ENCODE measurements around the gene ROPN1B.
"Not testable (repeated sequence)": the region's sequence is repeated elsewhere in the genome, so short reads cannot be mapped to it uniquely, and the experiment has no call there.

Gene ROPN1B

DNA sequence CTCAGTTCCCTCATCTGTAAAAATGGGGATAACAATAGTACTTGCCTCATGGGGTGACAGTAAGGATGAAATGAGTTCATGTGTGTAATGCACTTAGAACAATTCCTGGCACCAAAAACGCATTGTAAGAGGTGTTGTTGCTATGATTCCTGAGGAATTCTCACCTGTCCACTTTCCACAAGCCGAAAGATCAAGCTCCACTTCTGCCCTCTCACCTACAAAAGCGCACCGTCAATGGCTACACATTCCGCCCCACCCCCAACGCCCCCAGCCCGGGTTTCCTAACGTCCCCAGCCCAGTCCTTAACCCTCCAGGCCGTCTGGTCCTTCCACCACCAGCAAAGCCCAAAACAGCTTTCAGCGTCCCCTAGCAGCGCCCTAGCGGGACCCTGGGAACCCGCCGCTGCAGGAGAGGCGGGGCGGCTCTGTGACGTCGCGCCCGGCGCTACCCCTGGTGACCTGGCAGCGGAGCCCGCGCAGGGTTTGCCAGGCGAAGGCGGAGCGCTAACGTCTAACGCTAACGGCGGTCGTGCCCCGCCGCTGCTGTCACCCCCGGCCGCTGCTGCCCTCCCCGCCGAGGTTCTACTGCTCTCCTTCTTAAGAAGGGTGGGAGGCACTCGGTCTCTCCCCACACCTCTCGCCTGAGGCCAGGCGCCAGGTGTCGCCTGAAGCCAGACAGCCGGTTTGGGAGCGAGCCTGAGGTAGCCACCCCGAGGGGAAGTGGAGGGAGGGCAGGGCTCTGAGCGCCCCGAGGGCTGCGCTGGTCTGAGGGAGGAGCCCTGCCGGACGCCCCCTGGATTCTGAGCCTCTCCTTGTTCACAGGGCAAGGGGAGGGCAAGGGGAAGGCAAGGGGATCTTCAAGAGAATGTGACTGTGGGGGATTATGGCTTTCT, at the start of gene ROPN1B:
ROPN1B (plus strand) TSS at position 478 of the 892 bp plus-strand sequence. CDS start 2,877 bp downstream, outside the sequence.
- H3K4me1 ChIP-seq (ENCODE audit: control insufficient read depth, insufficient read depth, low read length); H3K27ac ChIP-seq (ENCODE audit: low read length); H3K36me3 ChIP-seq (ENCODE audit: control insufficient read depth in 2 of 2, insufficient read depth in 2 of 2, low read length in 2 of 2); H3K27me3 ChIP-seq (ENCODE audit: control insufficient read depth in 1 of 2, insufficient read depth in 2 of 2, low read length in 2 of 2); H3K9ac ChIP-seq (ENCODE audit: low read length in 2 of 2); H3K4me3 ChIP-seq (ENCODE audit: low read length in 2 of 2); H3K9me3 ChIP-seq (ENCODE audit: control insufficient read depth in 2 of 2, low read length in 2 of 2): not testable (repeated sequence)

DNA sequence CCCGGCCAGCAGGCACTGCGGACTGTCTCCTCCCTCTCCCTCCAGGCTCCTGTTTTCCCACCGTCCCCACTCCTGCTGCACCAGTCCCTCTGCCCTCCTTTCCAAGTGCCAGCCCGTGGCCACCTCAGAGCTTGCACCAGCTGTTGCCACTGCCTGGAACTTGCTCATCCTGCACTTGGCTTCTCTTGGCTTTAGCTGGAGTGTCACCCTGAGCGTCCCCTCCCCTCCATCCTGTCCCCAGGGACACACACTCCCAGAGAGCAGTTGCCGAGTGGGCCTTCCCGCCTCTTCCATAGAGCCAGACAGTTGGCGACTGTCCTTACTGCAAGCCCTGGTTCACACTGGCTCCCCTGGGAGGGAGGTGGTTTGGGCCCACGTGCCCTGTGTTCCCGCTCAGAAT, 48.8 kb upstream of the ROPN1B start:
- not testable (repeated sequence) for H3K9me3 ChIP-seq (ENCODE audit: control insufficient read depth in 2 of 2, low read length in 2 of 2); H3K36me3 ChIP-seq (ENCODE audit: control insufficient read depth in 2 of 2, insufficient read depth in 2 of 2, low read length in 2 of 2); H3K27me3 ChIP-seq (ENCODE audit: control insufficient read depth in 1 of 2, insufficient read depth in 2 of 2, low read length in 2 of 2); H3K4me3 ChIP-seq (ENCODE audit: low read length in 2 of 2); H3K27ac ChIP-seq (ENCODE audit: low read length); H3K9ac ChIP-seq (ENCODE audit: low read length in 2 of 2); H3K4me1 ChIP-seq (ENCODE audit: control insufficient read depth, insufficient read depth, low read length)

DNA sequence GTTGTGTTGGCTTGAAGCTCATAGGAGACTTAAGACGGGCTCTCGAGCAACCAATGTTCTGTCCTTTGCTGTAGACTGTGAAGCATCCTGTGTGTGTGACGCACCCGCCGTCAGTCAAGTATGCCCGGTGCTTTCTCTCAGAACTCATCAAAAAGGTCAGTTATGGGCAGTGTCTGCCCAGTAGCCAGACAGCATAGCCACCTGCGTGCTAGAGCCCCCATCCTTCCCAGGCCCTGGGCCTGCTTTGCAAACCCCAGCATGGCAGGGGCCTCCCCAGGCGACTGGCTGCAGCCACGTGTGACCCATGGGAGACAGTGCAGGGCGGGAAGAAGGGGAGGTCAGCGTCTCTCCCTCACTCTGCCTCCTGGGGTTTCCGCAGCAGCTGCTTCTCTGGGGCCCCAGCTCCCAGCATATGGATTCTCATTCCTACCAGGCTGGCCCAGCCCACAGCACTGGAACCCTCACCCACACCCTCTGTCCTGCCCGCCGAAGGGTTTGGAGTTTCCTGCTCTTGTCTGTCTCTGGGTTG, 48.2 kb upstream of the ROPN1B start:
- not testable (repeated sequence) for H3K4me3 ChIP-seq (ENCODE audit: low read length in 2 of 2); H3K36me3 ChIP-seq (ENCODE audit: control insufficient read depth in 2 of 2, insufficient read depth in 2 of 2, low read length in 2 of 2); H3K27ac ChIP-seq (ENCODE audit: low read length); H3K9me3 ChIP-seq (ENCODE audit: control insufficient read depth in 2 of 2, low read length in 2 of 2); H3K27me3 ChIP-seq (ENCODE audit: control insufficient read depth in 1 of 2, insufficient read depth in 2 of 2, low read length in 2 of 2); H3K9ac ChIP-seq (ENCODE audit: low read length in 2 of 2); H3K4me1 ChIP-seq (ENCODE audit: control insufficient read depth, insufficient read depth, low read length)

DNA sequence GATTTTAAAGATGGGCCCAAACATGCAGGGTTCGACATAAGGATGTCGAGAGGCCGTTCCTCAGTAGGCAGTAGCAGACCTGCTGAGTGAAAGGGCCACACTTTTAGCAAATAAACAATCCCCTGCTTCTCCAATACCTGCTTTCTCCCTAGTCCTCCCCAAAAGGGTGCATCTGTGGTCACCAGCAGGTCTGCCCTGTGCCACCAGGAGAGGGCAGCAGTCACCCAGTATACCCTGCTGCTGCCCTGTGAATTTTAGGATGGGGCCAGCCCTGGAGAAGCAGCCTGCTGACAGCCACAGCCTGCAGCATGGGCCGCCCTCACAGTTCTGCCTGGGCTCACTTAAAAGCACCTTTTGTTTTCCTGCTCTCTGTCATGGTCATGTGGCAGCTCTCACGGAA, 47.3 kb upstream of the ROPN1B start:
- not testable (repeated sequence) for H3K4me1 ChIP-seq (ENCODE audit: control insufficient read depth, insufficient read depth, low read length); H3K4me3 ChIP-seq (ENCODE audit: low read length in 2 of 2)

DNA sequence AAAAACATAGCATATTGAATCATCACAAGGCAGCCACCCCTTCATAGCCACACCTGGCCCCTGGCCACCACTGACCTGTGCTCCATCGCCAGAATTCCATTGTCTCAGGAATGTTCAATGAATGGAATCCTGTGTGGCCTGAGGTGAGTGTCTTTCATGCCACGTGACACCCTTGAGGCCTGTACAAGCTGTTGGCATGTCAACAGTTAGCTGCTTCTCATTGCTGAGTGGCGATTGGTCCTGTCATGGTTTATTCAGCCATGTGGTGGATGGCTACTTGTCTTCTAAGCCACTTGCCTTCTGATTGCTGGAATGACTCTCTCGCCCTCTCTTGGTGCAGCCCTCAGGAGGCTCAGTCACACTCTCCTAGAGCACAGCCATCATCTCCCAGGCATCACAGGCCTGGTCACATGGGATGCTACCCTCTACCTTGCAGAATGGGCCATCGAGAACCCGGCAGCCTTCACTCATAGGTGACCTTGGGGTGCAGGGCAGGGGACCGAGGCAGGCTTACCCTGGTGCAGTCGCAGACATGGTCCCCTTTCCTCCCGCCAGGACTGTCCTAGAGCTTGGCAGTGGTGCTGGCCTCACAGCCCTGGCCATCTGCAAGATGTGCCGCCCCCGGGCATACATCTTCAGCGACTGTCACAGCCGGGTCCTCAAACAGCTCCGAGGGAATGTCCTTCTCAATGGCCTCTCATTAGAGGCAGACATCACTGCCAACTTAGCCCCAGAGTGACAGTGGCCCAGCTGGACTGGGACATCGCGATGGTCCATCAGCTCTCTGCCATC, 45.5 kb upstream of the ROPN1B start:
- H3K36me3 ChIP-seq (ENCODE audit: control insufficient read depth in 2 of 2, insufficient read depth in 2 of 2, low read length in 2 of 2); H3K4me3 ChIP-seq (ENCODE audit: low read length in 2 of 2); H3K27me3 ChIP-seq (ENCODE audit: control insufficient read depth in 1 of 2, insufficient read depth in 2 of 2, low read length in 2 of 2); H3K9ac ChIP-seq (ENCODE audit: low read length in 2 of 2); H3K27ac ChIP-seq (ENCODE audit: low read length); H3K9me3 ChIP-seq (ENCODE audit: control insufficient read depth in 2 of 2, low read length in 2 of 2); H3K4me1 ChIP-seq (ENCODE audit: control insufficient read depth, insufficient read depth, low read length): not testable (repeated sequence)

More for the DNA sequence above, 47.3 kb upstream of the ROPN1B start:
- H3K27ac ChIP-seq (ENCODE audit: low read length); H3K9ac ChIP-seq (ENCODE audit: low read length in 2 of 2); H3K27me3 ChIP-seq (ENCODE audit: control insufficient read depth in 1 of 2, insufficient read depth in 2 of 2, low read length in 2 of 2); H3K9me3 ChIP-seq (ENCODE audit: control insufficient read depth in 2 of 2, low read length in 2 of 2); H3K36me3 ChIP-seq (ENCODE audit: control insufficient read depth in 2 of 2, insufficient read depth in 2 of 2, low read length in 2 of 2): not testable (repeated sequence)

DNA sequence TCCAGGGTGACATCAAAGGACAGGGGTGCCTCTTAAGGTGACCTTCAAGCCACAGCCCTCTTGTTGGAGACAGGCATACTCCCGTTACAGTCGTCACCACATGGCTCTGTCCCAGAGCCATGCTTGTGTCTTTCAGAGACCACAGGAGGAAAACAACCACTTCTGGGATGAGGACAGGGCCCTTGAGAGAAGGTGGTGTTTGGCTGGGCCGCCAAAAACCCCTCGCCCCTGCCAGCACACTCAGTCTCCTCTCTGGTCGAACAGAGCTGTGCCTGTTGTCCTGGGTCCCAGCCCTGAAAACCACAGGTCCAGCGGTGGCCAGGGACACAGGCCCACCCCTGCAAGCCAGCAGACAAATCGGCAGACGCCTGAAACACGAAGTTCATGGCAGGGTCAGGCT, 44.7 kb upstream of the ROPN1B start:
- H3K27me3 ChIP-seq (ENCODE audit: control insufficient read depth in 1 of 2, insufficient read depth in 2 of 2, low read length in 2 of 2); H3K4me1 ChIP-seq (ENCODE audit: control insufficient read depth, insufficient read depth, low read length); H3K9me3 ChIP-seq (ENCODE audit: control insufficient read depth in 2 of 2, low read length in 2 of 2); H3K27ac ChIP-seq (ENCODE audit: low read length); H3K36me3 ChIP-seq (ENCODE audit: control insufficient read depth in 2 of 2, insufficient read depth in 2 of 2, low read length in 2 of 2); H3K4me3 ChIP-seq (ENCODE audit: low read length in 2 of 2); H3K9ac ChIP-seq (ENCODE audit: low read length in 2 of 2): not testable (repeated sequence)

DNA sequence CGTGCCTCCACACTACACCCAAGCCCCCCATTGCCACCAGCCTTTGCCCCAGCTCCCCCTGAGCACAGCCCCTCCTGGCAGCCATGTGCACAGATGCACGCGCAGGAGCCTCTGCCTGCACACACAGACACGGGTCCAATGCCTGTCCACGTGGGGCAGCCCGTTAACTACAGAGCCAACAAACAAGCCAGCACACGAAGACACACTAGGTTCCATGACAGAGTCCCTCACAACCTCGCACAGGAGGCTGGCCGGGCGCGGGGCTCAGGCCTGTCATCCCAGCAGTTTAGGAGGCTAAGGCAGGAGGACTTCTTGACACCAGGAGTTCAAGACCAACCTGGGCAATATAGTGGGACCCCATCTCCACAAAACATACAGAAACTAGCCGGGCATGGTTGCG, 43.3 kb upstream of the ROPN1B start:
- H3K4me3 ChIP-seq (ENCODE audit: low read length in 2 of 2); H3K4me1 ChIP-seq (ENCODE audit: control insufficient read depth, insufficient read depth, low read length); H3K36me3 ChIP-seq (ENCODE audit: control insufficient read depth in 2 of 2, insufficient read depth in 2 of 2, low read length in 2 of 2); H3K27me3 ChIP-seq (ENCODE audit: control insufficient read depth in 1 of 2, insufficient read depth in 2 of 2, low read length in 2 of 2); H3K27ac ChIP-seq (ENCODE audit: low read length); H3K9me3 ChIP-seq (ENCODE audit: control insufficient read depth in 2 of 2, low read length in 2 of 2); H3K9ac ChIP-seq (ENCODE audit: low read length in 2 of 2): not testable (repeated sequence)

DNA sequence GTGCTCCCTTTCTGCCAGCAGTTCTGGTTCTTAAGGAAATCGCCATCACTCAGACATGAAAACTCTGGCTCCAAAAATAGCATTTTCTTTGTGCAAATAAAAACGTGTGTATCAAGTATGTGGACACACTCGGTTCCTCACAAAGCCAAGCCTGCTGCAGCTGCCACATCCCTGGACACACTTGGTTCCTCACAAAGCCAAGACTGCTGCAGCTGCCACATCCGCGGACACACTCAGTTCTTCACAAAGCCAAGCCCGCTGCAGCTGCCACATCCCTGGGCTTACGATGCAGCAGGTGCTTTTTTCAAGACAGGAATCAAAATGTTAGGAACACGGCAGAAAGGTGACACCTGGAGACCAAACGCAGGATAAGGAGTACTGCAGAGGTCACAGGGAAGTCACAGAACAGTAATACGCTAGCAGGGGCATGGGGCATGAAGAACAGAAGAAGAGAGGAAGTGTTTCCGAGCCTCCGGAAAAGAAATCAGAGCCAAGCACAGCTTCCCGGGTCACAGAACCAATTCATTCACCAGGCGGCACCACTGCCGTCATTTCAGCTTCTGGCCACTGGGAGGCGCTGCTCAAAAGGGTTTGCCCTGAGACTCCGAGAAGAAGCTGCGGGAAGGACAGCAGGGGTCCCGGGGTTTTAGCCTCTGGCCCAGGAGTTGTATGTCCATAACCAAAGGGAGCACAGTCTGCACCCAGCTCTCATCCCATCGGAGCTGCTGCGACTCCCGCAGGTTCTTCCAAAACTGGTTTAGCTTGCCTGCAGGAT, 40.0 kb upstream of the ROPN1B start:
- not testable (repeated sequence) for H3K4me3 ChIP-seq (ENCODE audit: low read length in 2 of 2); H3K27me3 ChIP-seq (ENCODE audit: control insufficient read depth in 1 of 2, insufficient read depth in 2 of 2, low read length in 2 of 2)

DNA sequence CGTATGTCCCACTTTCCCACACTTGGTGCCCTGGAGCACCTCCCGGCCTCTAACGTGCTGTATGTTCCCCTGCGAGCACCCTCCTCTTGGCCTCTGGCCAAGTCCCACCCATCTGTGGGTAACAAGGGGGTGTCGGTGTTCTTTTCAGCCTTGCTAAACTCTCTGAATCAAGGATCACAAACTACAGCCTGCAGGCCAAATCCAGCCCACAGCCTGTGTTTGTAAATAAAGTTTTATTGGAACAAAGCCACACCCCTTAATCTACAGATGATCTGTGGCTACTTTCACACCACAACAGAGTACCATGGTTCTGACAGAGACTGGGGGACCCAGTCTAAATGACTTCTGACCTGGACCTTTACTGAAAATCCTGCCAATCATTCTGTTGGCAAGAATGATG, 39.2 kb upstream of the ROPN1B start:
- H3K4me1 ChIP-seq (ENCODE audit: control insufficient read depth, insufficient read depth, low read length); H3K4me3 ChIP-seq (ENCODE audit: low read length in 2 of 2); H3K36me3 ChIP-seq (ENCODE audit: control insufficient read depth in 2 of 2, insufficient read depth in 2 of 2, low read length in 2 of 2); H3K9me3 ChIP-seq (ENCODE audit: control insufficient read depth in 2 of 2, low read length in 2 of 2); H3K27ac ChIP-seq (ENCODE audit: low read length); H3K27me3 ChIP-seq (ENCODE audit: control insufficient read depth in 1 of 2, insufficient read depth in 2 of 2, low read length in 2 of 2); H3K9ac ChIP-seq (ENCODE audit: low read length in 2 of 2): not testable (repeated sequence)

More for the DNA sequence above, 40.0 kb upstream of the ROPN1B start:
- not testable (repeated sequence) for H3K4me1 ChIP-seq (ENCODE audit: control insufficient read depth, insufficient read depth, low read length); H3K9me3 ChIP-seq (ENCODE audit: control insufficient read depth in 2 of 2, low read length in 2 of 2); H3K36me3 ChIP-seq (ENCODE audit: control insufficient read depth in 2 of 2, insufficient read depth in 2 of 2, low read length in 2 of 2); H3K27ac ChIP-seq (ENCODE audit: low read length); H3K9ac ChIP-seq (ENCODE audit: low read length in 2 of 2)

DNA sequence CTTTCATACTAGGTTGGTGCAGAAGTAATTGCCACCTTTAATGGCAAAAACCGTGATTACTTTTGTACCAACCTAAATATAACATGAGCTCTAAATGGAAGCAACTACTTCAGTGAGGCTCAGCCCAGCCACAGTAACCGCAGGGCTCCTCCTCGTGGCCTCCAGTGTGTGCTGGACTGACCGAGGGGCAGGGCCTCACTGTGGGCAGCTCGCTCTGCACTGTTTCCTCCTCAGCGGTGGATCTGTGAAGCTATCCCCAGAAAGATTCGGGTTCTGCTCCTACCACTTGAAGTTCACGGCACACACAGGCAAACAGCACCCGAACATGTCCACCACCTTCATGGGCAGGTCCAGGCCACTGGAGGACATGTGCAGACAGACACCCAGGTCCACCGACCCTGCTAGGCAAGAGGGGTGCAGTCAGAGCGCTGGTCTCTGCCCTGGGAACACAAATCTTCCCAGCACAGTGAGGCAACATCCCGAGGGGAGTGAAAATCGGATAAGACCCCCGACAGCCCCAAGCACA, 37.6 kb upstream of the ROPN1B start:
- not testable (repeated sequence) for H3K4me3 ChIP-seq (ENCODE audit: low read length in 2 of 2); H3K9me3 ChIP-seq (ENCODE audit: control insufficient read depth in 2 of 2, low read length in 2 of 2); H3K27me3 ChIP-seq (ENCODE audit: control insufficient read depth in 1 of 2, insufficient read depth in 2 of 2, low read length in 2 of 2); H3K4me1 ChIP-seq (ENCODE audit: control insufficient read depth, insufficient read depth, low read length); H3K9ac ChIP-seq (ENCODE audit: low read length in 2 of 2); H3K27ac ChIP-seq (ENCODE audit: low read length); H3K36me3 ChIP-seq (ENCODE audit: control insufficient read depth in 2 of 2, insufficient read depth in 2 of 2, low read length in 2 of 2)
